Activated B cell treated with CpG ODN at 0.5 μM for 24 hours (primary cell): ENCODE measurements around the gene GABRP. TPM values are rescaled to one million over a fixed set of nuclear protein-coding genes. Genes with fewer than 3 reads are reported as not detected.

Source experiments
- ATAC-seq: fragments of 200-7000 bp; cut with Tn5 transposase; one replicate; pipeline ENCODE4 v1.10.0; 2021; ENCODE audit warnings: low read depth, mild to moderate bottlenecking, moderate library complexity
- CTCF ChIA-PET: fragments of 350-600 bp; sonication (Branson Sonifier 250); formaldehyde crosslinking; loops from one replicate; lab custom pipeline; 2021; ENCODE audit warnings: antibody characterized with exemption; lab: Charles Lee
- POLR2A ChIA-PET: fragments of 350-600 bp; sonication (Branson Sonifier 250); formaldehyde crosslinking; loops from one replicate; lab custom pipeline; 2021; ENCODE audit warnings: antibody characterized with exemption; lab: Charles Lee
- DNase-seq: peaks from one replicate; pipeline ENCODE4 v3.0.0; 2022
- H3K27ac Mint-ChIP-seq: one replicate; pipeline ENCODE4 v1.8.0; 2020; ENCODE audit warnings: mixed read lengths
- H3K27me3 Mint-ChIP-seq: one replicate; pipeline ENCODE4 v1.8.0; 2021; ENCODE audit warnings: mixed read lengths
- H3K36me3 Mint-ChIP-seq: one replicate; pipeline ENCODE4 v1.8.0; 2021; ENCODE audit warnings: low read depth, mixed read lengths
- H3K4me1 Mint-ChIP-seq: one replicate; pipeline ENCODE4 v1.8.0; 2021; ENCODE audit warnings: mixed read lengths
- H3K4me3 Mint-ChIP-seq: one replicate; pipeline ENCODE4 v1.8.0; 2020; ENCODE audit warnings: mild to moderate bottlenecking, mixed read lengths
- H3K9me3 Mint-ChIP-seq: one replicate; pipeline ENCODE4 v1.8.0; 2020; ENCODE audit warnings: mixed read lengths
- intact Hi-C: fragments of 100-400 bp; cut with micrococcal nuclease; formaldehyde crosslinking; loops from one replicate; pipeline ENCODE4 v1.15.1; 2024
- total RNA-seq: library from RNA; stranded (reverse); gene quantifications from 2 replicates; pipeline ENCODE4 v1.2.3, GENCODE V29; 2022
- TF ChIP-seq, protein P1 (sequence below): fragments of 200-600 bp; IDR thresholded peaks from one replicate; pipeline ENCODE4 v1.8.0; 2022; ENCODE audit warnings: antibody characterized with exemption, mild to moderate bottlenecking

Gene GABRP
- total RNA-seq, 1 donor from 2014 or later = not detected

GRCh38 chr5:170769898-170770416 lies 13.6 kb upstream of the GABRP start:
- no peaks in the 10 kb centered on the region for H3K36me3 Mint-ChIP-seq
- no peak overlapping the region for H3K4me3 Mint-ChIP-seq
- DNase-seq (no peak), ATAC-seq (no peak)
- no peak overlapping the region for H3K27ac Mint-ChIP-seq
- H3K27me3 Mint-ChIP-seq = peaks cover 11% of the 10 kb centered on the region
- CTCF ChIA-PET = no interaction called here
- intact Hi-C loops = no loop called here
- POLR2A ChIA-PET = no interaction called here
- H3K4me1 Mint-ChIP-seq = no peaks in the 10 kb centered on the region
- H3K9me3 Mint-ChIP-seq = no peaks in the 10 kb centered on the region
- TF ChIP-seq, protein P1, sequence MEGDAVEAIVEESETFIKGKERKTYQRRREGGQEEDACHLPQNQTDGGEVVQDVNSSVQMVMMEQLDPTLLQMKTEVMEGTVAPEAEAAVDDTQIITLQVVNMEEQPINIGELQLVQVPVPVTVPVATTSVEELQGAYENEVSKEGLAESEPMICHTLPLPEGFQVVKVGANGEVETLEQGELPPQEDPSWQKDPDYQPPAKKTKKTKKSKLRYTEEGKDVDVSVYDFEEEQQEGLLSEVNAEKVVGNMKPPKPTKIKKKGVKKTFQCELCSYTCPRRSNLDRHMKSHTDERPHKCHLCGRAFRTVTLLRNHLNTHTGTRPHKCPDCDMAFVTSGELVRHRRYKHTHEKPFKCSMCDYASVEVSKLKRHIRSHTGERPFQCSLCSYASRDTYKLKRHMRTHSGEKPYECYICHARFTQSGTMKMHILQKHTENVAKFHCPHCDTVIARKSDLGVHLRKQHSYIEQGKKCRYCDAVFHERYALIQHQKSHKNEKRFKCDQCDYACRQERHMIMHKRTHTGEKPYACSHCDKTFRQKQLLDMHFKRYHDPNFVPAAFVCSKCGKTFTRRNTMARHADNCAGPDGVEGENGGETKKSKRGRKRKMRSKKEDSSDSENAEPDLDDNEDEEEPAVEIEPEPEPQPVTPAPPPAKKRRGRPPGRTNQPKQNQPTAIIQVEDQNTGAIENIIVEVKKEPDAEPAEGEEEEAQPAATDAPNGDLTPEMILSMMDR = no peak

- intact Hi-C loops = no loop called here
- H3K4me3 Mint-ChIP-seq = no peak overlapping the region
- ATAC-seq (no peak), DNase-seq (no peak)
- peaks cover 11% of the 10 kb centered on the region for H3K27me3 Mint-ChIP-seq
- H3K4me1 Mint-ChIP-seq = peaks cover 8% of the 10 kb centered on the region
- H3K36me3 Mint-ChIP-seq = no peaks in the 10 kb centered on the region
- ChIA-PET POLR2A (no interaction called here), CTCF (no interaction called here)
- H3K9me3 Mint-ChIP-seq = no peaks in the 10 kb centered on the region
- TF ChIP-seq, protein P1 = no peak
- H3K27ac Mint-ChIP-seq = no peak overlapping the region
These were observed 12.0 kb upstream of the GABRP start for GRCh38 chr5:170771496-170771895.

GRCh38 chr5:170773024-170773985 lies 10.2 kb upstream of the GABRP start:
- Mint-ChIP-seq H3K4me1 (peaks cover 8% of the 10 kb centered on the region), H3K36me3 (no peaks in the 10 kb centered on the region), H3K4me3 (no peak overlapping the region), H3K9me3 (no peaks in the 10 kb centered on the region), H3K27me3 (peaks cover 11% of the 10 kb centered on the region), H3K27ac (no peak overlapping the region)
- CTCF ChIA-PET = no interaction called here
- ATAC-seq (no peak), DNase-seq (no peak)
- intact Hi-C loops = no loop called here
- TF ChIP-seq, protein P1 = no peak
- POLR2A ChIA-PET = no interaction called here

- POLR2A ChIA-PET = no interaction called here
- Mint-ChIP-seq H3K4me1 (peaks cover 8% of the 10 kb centered on the region), H3K36me3 (no peaks in the 10 kb centered on the region), H3K4me3 (no peak overlapping the region), H3K27ac (no peak overlapping the region), H3K27me3 (peaks cover 9% of the 10 kb centered on the region), H3K9me3 (no peaks in the 10 kb centered on the region)
- CTCF ChIA-PET = no interaction called here
- no peak for DNase-seq
- TF ChIP-seq, protein P1 = no peak
- no peak for ATAC-seq
- intact Hi-C loops = no loop called here
These were observed 8.7 kb upstream of the GABRP start for GRCh38 chr5:170774831-170775230.

- H3K27ac Mint-ChIP-seq = no peak overlapping the region
- ChIA-PET POLR2A (no interaction called here), CTCF (no interaction called here)
- ATAC-seq (no peak), DNase-seq (no peak)
- intact Hi-C loops = no loop called here
- no peaks in the 10 kb centered on the region for H3K9me3 Mint-ChIP-seq
- TF ChIP-seq, protein P1 = no peak
- H3K27me3 Mint-ChIP-seq = no peaks in the 10 kb centered on the region
- H3K4me1 Mint-ChIP-seq = no peaks in the 10 kb centered on the region
- no peaks in the 10 kb centered on the region for H3K36me3 Mint-ChIP-seq
- no peak overlapping the region for H3K4me3 Mint-ChIP-seq
These were observed 1.6 kb upstream of the GABRP start for GRCh38 chr5:170781946-170782345.
